GM23338 (cell line): Measurements from ENCODE around the gene ARID3B.

Experiments used
- CREB1 ChIP-seq: fragments of 250-450 bp; sonication (Bioruptor Pico); IDR thresholded peaks from 2 replicates; pipeline ENCODE4 v1.5.0; 2020; ENCODE audit warnings: low read depth, mild to moderate bottlenecking, moderate library complexity
- EZH2 ChIP-seq: fragments of 200-600 bp; sonication (generic); IDR thresholded peaks from one replicate; pipeline ENCODE4 v1.8.0; 2017; ENCODE audit warnings: antibody characterized with exemption, mild to moderate bottlenecking, low read depth; ENCODE audit not compliant: unreplicated experiment
- EZH2phosphoT487 ChIP-seq: fragments of 200-600 bp; sonication (generic); IDR thresholded peaks from one replicate; pipeline ENCODE4 v1.8.1; 2018; ENCODE audit warnings: antibody characterized with exemption; ENCODE audit not compliant: unreplicated experiment
- JUNB ChIP-seq: IDR thresholded peaks from one replicate; pipeline ENCODE4 v1.6.1; 2016; ENCODE audit warnings: antibody characterized with exemption; ENCODE audit not compliant: unreplicated experiment
- NANOG ChIP-seq: IDR thresholded peaks from 2 replicates; pipeline ENCODE4 v1.6.1; 2016; ENCODE audit warnings: antibody characterized with exemption, borderline replicate concordance
- POLR2AphosphoS5 ChIP-seq: IDR thresholded peaks from 2 replicates; pipeline ENCODE4 v1.6.1; 2016; ENCODE audit warnings: antibody characterized with exemption, low read depth
- ZNF114 ChIP-seq: fragments of 250-450 bp; sonication (Bioruptor Pico); IDR thresholded peaks from 2 replicates; pipeline ENCODE4 v1.5.0; 2020; ENCODE audit warnings: mild to moderate bottlenecking, moderate library complexity
- ZNF331 ChIP-seq: fragments of 250-450 bp; sonication (Bioruptor Pico); IDR thresholded peaks from 2 replicates; pipeline ENCODE4 v1.5.0; 2020; ENCODE audit warnings: low read depth, mild to moderate bottlenecking, moderate library complexity
- TF ChIP-seq, protein P1 (sequence below), 2 experiments: fragments of 200-600 bp in 1 of 2; sonication (generic) in 1 of 2; conservative IDR thresholded peaks; 2 replicates each; pipeline versions ENCODE4 v1.5.1 to v1.6.1; 2016 to 2017; ENCODE audit warnings: antibody characterized with exemption in 2 of 2, low read depth in 2 of 2, mild to moderate bottlenecking in 2 of 2, moderate library complexity in 1 of 2
- TF ChIP-seq, protein P2 (sequence below): IDR thresholded peaks from one replicate; pipeline ENCODE4 v1.6.1; 2018; ENCODE audit warnings: antibody characterized with exemption; ENCODE audit not compliant: unreplicated experiment
- TF ChIP-seq, protein P3 (sequence below): IDR thresholded peaks from 2 replicates; pipeline ENCODE4 v1.6.1; 2016; ENCODE audit warnings: antibody characterized with exemption

DNA sequence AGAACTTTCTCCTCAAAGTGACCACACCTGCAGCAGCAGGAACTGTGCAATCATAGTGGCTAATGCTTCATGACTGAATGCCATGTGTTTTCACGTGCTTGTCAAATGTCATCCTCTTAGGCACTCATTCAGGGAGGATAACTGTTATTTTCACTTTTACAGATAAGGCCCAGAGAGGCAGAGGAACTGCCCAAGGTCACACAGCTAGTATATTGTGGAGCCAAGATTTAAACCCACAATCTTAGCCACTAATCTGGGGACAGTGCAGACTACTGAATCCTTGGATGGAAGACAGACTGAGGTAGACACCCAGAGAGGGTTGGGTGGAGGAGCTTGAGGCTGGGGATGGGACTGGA, 64.8 kb downstream of the ARID3B start:
- TF ChIP-seq, protein P1, sequence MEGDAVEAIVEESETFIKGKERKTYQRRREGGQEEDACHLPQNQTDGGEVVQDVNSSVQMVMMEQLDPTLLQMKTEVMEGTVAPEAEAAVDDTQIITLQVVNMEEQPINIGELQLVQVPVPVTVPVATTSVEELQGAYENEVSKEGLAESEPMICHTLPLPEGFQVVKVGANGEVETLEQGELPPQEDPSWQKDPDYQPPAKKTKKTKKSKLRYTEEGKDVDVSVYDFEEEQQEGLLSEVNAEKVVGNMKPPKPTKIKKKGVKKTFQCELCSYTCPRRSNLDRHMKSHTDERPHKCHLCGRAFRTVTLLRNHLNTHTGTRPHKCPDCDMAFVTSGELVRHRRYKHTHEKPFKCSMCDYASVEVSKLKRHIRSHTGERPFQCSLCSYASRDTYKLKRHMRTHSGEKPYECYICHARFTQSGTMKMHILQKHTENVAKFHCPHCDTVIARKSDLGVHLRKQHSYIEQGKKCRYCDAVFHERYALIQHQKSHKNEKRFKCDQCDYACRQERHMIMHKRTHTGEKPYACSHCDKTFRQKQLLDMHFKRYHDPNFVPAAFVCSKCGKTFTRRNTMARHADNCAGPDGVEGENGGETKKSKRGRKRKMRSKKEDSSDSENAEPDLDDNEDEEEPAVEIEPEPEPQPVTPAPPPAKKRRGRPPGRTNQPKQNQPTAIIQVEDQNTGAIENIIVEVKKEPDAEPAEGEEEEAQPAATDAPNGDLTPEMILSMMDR (conservative IDR thresholded peaks at IDR 0.05; ENCODE audit: low read depth in 2 of 2), result no peak
- TF ChIP-seq NANOG, result no peak
- TF ChIP-seq CREB1 (CRISPR knock-in tag), result no peak
- TF ChIP-seq EZH2phosphoT487, result no peak
- TF ChIP-seq POLR2AphosphoS5, result no peak
- no peak for TF ChIP-seq EZH2
- TF ChIP-seq ZNF114 (CRISPR knock-in tag), result no peak
- TF ChIP-seq, protein P2, sequence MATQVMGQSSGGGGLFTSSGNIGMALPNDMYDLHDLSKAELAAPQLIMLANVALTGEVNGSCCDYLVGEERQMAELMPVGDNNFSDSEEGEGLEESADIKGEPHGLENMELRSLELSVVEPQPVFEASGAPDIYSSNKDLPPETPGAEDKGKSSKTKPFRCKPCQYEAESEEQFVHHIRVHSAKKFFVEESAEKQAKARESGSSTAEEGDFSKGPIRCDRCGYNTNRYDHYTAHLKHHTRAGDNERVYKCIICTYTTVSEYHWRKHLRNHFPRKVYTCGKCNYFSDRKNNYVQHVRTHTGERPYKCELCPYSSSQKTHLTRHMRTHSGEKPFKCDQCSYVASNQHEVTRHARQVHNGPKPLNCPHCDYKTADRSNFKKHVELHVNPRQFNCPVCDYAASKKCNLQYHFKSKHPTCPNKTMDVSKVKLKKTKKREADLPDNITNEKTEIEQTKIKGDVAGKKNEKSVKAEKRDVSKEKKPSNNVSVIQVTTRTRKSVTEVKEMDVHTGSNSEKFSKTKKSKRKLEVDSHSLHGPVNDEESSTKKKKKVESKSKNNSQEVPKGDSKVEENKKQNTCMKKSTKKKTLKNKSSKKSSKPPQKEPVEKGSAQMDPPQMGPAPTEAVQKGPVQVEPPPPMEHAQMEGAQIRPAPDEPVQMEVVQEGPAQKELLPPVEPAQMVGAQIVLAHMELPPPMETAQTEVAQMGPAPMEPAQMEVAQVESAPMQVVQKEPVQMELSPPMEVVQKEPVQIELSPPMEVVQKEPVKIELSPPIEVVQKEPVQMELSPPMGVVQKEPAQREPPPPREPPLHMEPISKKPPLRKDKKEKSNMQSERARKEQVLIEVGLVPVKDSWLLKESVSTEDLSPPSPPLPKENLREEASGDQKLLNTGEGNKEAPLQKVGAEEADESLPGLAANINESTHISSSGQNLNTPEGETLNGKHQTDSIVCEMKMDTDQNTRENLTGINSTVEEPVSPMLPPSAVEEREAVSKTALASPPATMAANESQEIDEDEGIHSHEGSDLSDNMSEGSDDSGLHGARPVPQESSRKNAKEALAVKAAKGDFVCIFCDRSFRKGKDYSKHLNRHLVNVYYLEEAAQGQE, result no peak
- TF ChIP-seq, protein P3, sequence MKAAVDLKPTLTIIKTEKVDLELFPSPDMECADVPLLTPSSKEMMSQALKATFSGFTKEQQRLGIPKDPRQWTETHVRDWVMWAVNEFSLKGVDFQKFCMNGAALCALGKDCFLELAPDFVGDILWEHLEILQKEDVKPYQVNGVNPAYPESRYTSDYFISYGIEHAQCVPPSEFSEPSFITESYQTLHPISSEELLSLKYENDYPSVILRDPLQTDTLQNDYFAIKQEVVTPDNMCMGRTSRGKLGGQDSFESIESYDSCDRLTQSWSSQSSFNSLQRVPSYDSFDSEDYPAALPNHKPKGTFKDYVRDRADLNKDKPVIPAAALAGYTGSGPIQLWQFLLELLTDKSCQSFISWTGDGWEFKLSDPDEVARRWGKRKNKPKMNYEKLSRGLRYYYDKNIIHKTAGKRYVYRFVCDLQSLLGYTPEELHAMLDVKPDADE, result no peak
- no peak for TF ChIP-seq JUNB
- no peak for TF ChIP-seq ZNF331 (CRISPR knock-in tag)
